ENCODE measurements around the gene MKS1. TPM values are rescaled to one million over a fixed set of nuclear protein-coding genes. Genes with fewer than 3 reads are reported as not detected.

Gene MKS1
- polyA plus RNA-seq, 1 experiment, result 14.1 TPM

DNA sequence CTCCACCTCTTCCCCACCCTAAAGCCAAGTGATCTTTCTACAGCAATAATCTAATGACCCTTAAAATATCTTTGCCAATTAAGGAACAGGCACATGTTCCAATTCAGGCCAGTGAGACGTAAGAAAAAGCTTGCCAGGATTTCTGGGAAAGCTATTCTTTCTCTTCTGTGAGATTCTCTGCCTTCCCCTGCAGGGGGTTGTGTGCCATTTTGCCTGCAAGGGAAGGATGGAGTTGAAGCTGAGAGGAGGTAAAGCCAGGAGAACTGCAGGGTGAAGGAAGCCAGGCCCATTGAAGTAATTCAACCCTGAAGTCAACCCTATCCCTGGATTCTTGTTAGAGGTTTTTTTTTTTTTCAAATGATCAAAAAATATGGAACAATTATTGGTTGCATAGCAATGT lies 10.3 kb upstream of the MKS1 start:
- no peak for TF ChIP-seq CTCF (IDR thresholded peaks at IDR 0.05; ENCODE audit: insufficient read depth, low read depth, low read length)
- ChIA-PET CTCF (interaction anchor here (1.1 to 2.5 kb wide), 3 partner anchors 10 to 74 kb away, joined by 3 to 10 read pairs (median 9); partner anchors contain the start of gene MKS1), POLR2A (interaction anchor here (0.7 kb wide), 1 partner anchor 859 kb away, joined by 7 read pairs; no protein-coding TSS in a partner anchor)
- DNase-seq (ENCODE audit: low read depth), result no peak
- H3K36me3 ChIP-seq (ENCODE audit: control insufficient read depth, insufficient read depth, low read length), result no peaks in the 10 kb centered on the region
- no peak overlapping the region for H3K4me3 ChIP-seq (ENCODE audit: low read depth, low read length)
- 0 out of 2 replicates have a peak, but pooled peaks cover 4% of the 10 kb centered on the region for H3K27me3 ChIP-seq (ENCODE audit: control insufficient read depth, insufficient read depth, low read length)

- Histone ChIP-seq H3K27me3 (ENCODE audit: control insufficient read depth, insufficient read depth, low read length) (no peaks in the 10 kb centered on the region), H3K4me3 (ENCODE audit: low read depth, low read length) (no peak overlapping the region), H3K36me3 (ENCODE audit: control insufficient read depth, insufficient read depth, low read length) (no peaks in the 10 kb centered on the region)
- TF ChIP-seq CTCF (IDR thresholded peaks at IDR 0.05; ENCODE audit: insufficient read depth, low read depth, low read length), result no peak
- POLR2A ChIA-PET, result no interaction called here
- CTCF ChIA-PET, result interaction anchor here (0.8 to 2.5 kb wide), 3 partner anchors 9 to 21 kb away, joined by 3 to 10 read pairs (median 9); partner anchors contain the start of gene MKS1
- no peak for DNase-seq (ENCODE audit: low read depth)
Observed at GRCh38 chr17:58228679-58229078, 9.6 kb upstream of the MKS1 start.

DNA sequence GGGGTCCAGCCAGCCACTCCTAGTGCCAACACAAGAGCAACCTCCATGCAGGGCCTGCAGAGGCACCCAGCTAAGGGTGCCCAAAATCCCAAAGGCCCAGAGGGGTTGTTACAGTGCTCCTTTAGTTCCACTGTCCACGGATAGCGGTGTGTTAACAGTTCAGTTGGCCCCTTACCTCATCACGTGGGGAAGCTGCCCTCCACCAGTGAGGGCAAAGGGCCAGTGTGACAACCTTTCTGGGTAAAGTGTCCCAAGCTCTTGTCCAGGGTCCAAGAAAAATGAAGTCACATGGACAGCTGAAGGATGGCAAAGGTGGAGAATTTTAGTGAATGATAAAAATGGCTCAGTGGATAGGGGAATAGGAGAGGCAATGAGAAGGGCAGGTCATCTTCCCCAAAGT lies 8.7 kb upstream of the MKS1 start:
- POLR2A ChIA-PET, result no interaction called here
- Histone ChIP-seq H3K4me3 (ENCODE audit: low read depth, low read length) (no peak overlapping the region), H3K36me3 (ENCODE audit: control insufficient read depth, insufficient read depth, low read length) (no peaks in the 10 kb centered on the region), H3K27me3 (ENCODE audit: control insufficient read depth, insufficient read depth, low read length) (no peaks in the 10 kb centered on the region)
- CTCF ChIA-PET, result no interaction called here
- no peak for DNase-seq (ENCODE audit: low read depth)
- no peak for TF ChIP-seq CTCF (IDR thresholded peaks at IDR 0.05; ENCODE audit: insufficient read depth, low read depth, low read length)

- no peak for TF ChIP-seq CTCF (IDR thresholded peaks at IDR 0.05; ENCODE audit: insufficient read depth, low read depth, low read length)
- POLR2A ChIA-PET, result no interaction called here
- Histone ChIP-seq H3K4me3 (ENCODE audit: low read depth, low read length) (no peak overlapping the region), H3K36me3 (ENCODE audit: control insufficient read depth, insufficient read depth, low read length) (no peaks in the 10 kb centered on the region), H3K27me3 (ENCODE audit: control insufficient read depth, insufficient read depth, low read length) (no peaks in the 10 kb centered on the region)
- DNase-seq (ENCODE audit: low read depth), result no peak
- CTCF ChIA-PET, result interaction anchor here (1.2 kb wide), 1 partner anchor 25 kb away, joined by 4 read pairs; no protein-coding TSS in a partner anchor
Observed at GRCh38 chr17:58224315-58224714, 5.3 kb upstream of the MKS1 start.

GRCh38 chr17:58219789-58220183 lies 731 bp upstream of the MKS1 start:
- ChIA-PET POLR2A (no interaction called here), CTCF (interaction anchor here (0.5 to 2.0 kb wide), 7 partner anchors 9 to 953 kb away, joined by 3 to 9 read pairs (median 3); no protein-coding TSS in a partner anchor)

More at GRCh38 chr17:58219789-58220183, 731 bp upstream of the MKS1 start:
- no peak for DNase-seq (ENCODE audit: low read depth)
- H3K4me3 ChIP-seq (ENCODE audit: low read depth, low read length), result peak overlapping the region; percentile 73; the same call in 1 of the 2 replicates
- no peaks in the 10 kb centered on the region for H3K27me3 ChIP-seq (ENCODE audit: control insufficient read depth, insufficient read depth, low read length)
- no peak for TF ChIP-seq CTCF (IDR thresholded peaks at IDR 0.05; ENCODE audit: insufficient read depth, low read depth, low read length)
- H3K36me3 ChIP-seq (ENCODE audit: control insufficient read depth, insufficient read depth, low read length), result no peaks in the 10 kb centered on the region; the same call in 1 of the 2 replicates

Data from BJ (cell line).